HepG2 (cell line): ENCODE measurements around the gene RAB3D. TPM values are rescaled to one million over a fixed set of nuclear protein-coding genes. Genes with fewer than 3 reads are reported as not detected.

Experiments
- FOXP1 ChIP-seq, 2 experiments: fragments of 450-650 bp in 1 of 2; IDR thresholded peaks; 2 replicates each; pipeline ENCODE4 v1.6.1; 2017 to 2018; ENCODE audit warnings: antibody characterized with exemption in 1 of 2
- HNRNPK ChIP-seq: fragments of 200-400 bp; formaldehyde crosslinking; IDR thresholded peaks from 2 replicates; pipeline ENCODE4 v1.6.1; 2018; ENCODE audit warnings: low read length, low read depth, moderate library complexity, mild to moderate bottlenecking; ENCODE audit not compliant: poor library complexity, severe bottlenecking
- KDM6A ChIP-seq: IDR thresholded peaks from 2 replicates; pipeline ENCODE4 v1.6.1; 2016; ENCODE audit warnings: low read depth
- MED8 ChIP-seq: sonication (generic); formaldehyde crosslinking; IDR thresholded peaks from 2 replicates; pipeline ENCODE4 v1.8.1; 2023; ENCODE audit warnings: mild to moderate bottlenecking, missing genetic modification reagents; ENCODE audit not compliant: insufficient replicate concordance
- NFKBIZ ChIP-seq: IDR thresholded peaks from 2 replicates; pipeline ENCODE4 v1.6.1; 2018; ENCODE audit warnings: missing genetic modification reagents, missing compliant biosample characterization
- PHB2 ChIP-seq: fragments of 450-650 bp; IDR thresholded peaks from 2 replicates; pipeline ENCODE4 v1.6.1; 2018; ENCODE audit not compliant: partially characterized antibody
- RARG ChIP-seq: sonication (generic); formaldehyde crosslinking; IDR thresholded peaks from 2 replicates; pipeline ENCODE4 v1.4.0; 2020; ENCODE audit warnings: low read depth, mild to moderate bottlenecking, missing genetic modification reagents
- RFXANK ChIP-seq: IDR thresholded peaks from 2 replicates; pipeline ENCODE4 v1.6.1; 2016
- SMARCC2 ChIP-seq: fragments of 450-650 bp; IDR thresholded peaks from 2 replicates; pipeline ENCODE4 v1.6.1; 2017; ENCODE audit warnings: antibody characterized with exemption, mild to moderate bottlenecking
- ZBTB21 ChIP-seq: sonication (generic); formaldehyde crosslinking; IDR thresholded peaks from 2 replicates; pipeline ENCODE4 v1.4.0; 2020; ENCODE audit warnings: missing genetic modification reagents
- ZMYM2 ChIP-seq: sonication (generic); formaldehyde crosslinking; IDR thresholded peaks from 2 replicates; pipeline ENCODE4 v1.8.0; 2022; ENCODE audit warnings: mild to moderate bottlenecking, missing genetic modification reagents
- ZNF124 ChIP-seq: sonication (generic); formaldehyde crosslinking; IDR thresholded peaks from 2 replicates; pipeline ENCODE4 v1.4.0; 2020; ENCODE audit warnings: missing genetic modification reagents
- ZNF138 ChIP-seq: sonication (generic); formaldehyde crosslinking; IDR thresholded peaks from 2 replicates; pipeline ENCODE4 v1.5.0; 2020; ENCODE audit warnings: mild to moderate bottlenecking, low read depth, missing genetic modification reagents
- ZNF143 ChIP-seq: sonication (generic); formaldehyde crosslinking; IDR thresholded peaks from 2 replicates; pipeline ENCODE4 v1.4.0; 2020; ENCODE audit warnings: missing genetic modification reagents
- ZNF160 ChIP-seq: sonication (generic); formaldehyde crosslinking; IDR thresholded peaks from 2 replicates; pipeline ENCODE4 v1.8.0; 2022; ENCODE audit warnings: mild to moderate bottlenecking, inconsistent platforms, missing genetic modification reagents
- ZNF354B ChIP-seq: sonication (generic); formaldehyde crosslinking; IDR thresholded peaks from 2 replicates; pipeline ENCODE4 v1.8.0; 2022; ENCODE audit warnings: mild to moderate bottlenecking, missing genetic modification reagents
- ZNF616 ChIP-seq: sonication (generic); formaldehyde crosslinking; IDR thresholded peaks from 2 replicates; pipeline ENCODE4 v1.5.0; 2020; ENCODE audit warnings: low read depth, mild to moderate bottlenecking, missing genetic modification reagents
- polyA plus RNA-seq, 8 experiments: library from polyadenylated mRNA; depleted of rRNA in 3 of 8; stranded (reverse) in 7 of 8; unstranded in 1 of 8; fragments of >200 nt; fragmentation: Illumina TruSeq in 4 of 8; extraction: Trizol in 4 of 8; gene quantifications; 2 replicates each; pipeline versions ENCODE4 v1.2.1 to v1.2.3, GENCODE V29; 2011 to 2016; ENCODE audit warnings: low read depth in 4 of 8, missing spikeins in 1 of 8, mixed read lengths in 1 of 8; ENCODE audit not compliant: insufficient read depth in 1 of 8
- total RNA-seq, 5 experiments: library from RNA; depleted of rRNA; stranded (reverse); fragments of >200 nt; fragmentation: Illumina TruSeq; extraction: Trizol; gene quantifications; 2 replicates each; pipeline ENCODE4 v1.2.3, GENCODE V29; 2016; ENCODE audit warnings: low read depth in 1 of 5
- TF ChIP-seq, protein P1 (sequence below): sonication (generic); formaldehyde crosslinking; IDR thresholded peaks from 2 replicates; pipeline ENCODE4 v1.5.1; 2020; ENCODE audit warnings: missing genetic modification reagents, mild to moderate bottlenecking, borderline replicate concordance
- TF ChIP-seq, protein P2 (sequence below): sonication (generic); formaldehyde crosslinking; IDR thresholded peaks from 2 replicates; pipeline ENCODE4 v1.5.1; 2020; ENCODE audit warnings: missing genetic modification reagents, mild to moderate bottlenecking, borderline replicate concordance
- TF ChIP-seq, protein P3 (sequence below): sonication (generic); formaldehyde crosslinking; IDR thresholded peaks from 2 replicates; pipeline ENCODE4 v1.5.1; 2020; ENCODE audit warnings: mild to moderate bottlenecking, missing genetic modification reagents, moderate library complexity
- TF ChIP-seq, protein P4 (sequence below): IDR thresholded peaks from 2 replicates; pipeline ENCODE4 v1.6.1; 2016; ENCODE audit warnings: low read depth, control low read depth
- TF ChIP-seq, protein P5 (sequence below): sonication (generic); formaldehyde crosslinking; IDR thresholded peaks from 2 replicates; pipeline ENCODE4 v1.8.0; 2022; ENCODE audit warnings: mild to moderate bottlenecking, missing genetic modification reagents, borderline replicate concordance
- TF ChIP-seq, protein P6 (sequence below): sonication (generic); formaldehyde crosslinking; IDR thresholded peaks from 2 replicates; pipeline ENCODE4 v1.4.0; 2020; ENCODE audit warnings: missing genetic modification reagents

RAB3D gene
- total and polyA plus RNA-seq, 2 of the 13 experiments (the other 11 are each of a cell fraction or from before 2014, with no cell fraction given) = 2.0 to 16.1 TPM

DNA sequence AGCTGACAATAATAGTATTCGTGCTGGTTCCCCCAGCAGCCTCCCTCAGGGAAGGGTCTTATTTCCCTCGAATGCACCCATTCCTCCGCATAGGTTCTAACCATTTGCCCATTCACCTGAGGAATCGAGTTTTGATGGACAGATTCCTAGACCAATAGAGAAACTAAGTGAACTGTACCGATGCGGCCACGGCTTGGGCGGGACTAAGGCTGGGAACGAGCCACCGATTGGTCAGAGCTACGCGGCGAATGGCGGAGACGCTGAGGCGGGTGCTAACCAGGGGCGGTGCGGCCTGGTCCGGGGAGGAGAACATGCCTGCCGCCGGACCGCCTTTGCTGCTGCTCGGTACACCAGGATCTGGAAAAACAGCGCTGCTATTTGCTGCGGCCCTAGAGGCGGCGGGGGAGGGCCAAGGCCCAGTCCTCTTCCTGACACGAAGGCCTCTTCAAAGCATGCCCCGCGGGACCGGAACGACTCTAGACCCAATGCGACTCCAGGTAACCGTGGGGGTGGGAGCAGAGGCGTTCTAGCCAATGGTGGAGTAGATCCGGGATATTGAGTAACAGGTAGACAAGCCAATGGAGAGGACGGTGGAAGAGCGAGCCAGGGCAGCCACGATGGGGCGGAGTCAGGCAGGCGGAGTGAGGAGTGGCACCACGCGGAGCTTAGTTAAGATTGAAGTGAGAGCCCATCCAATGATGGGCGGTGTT is 35.1 kb upstream of the RAB3D start, which contains the start of gene SWSAP1 (continued):
- TF ChIP-seq, protein P1, sequence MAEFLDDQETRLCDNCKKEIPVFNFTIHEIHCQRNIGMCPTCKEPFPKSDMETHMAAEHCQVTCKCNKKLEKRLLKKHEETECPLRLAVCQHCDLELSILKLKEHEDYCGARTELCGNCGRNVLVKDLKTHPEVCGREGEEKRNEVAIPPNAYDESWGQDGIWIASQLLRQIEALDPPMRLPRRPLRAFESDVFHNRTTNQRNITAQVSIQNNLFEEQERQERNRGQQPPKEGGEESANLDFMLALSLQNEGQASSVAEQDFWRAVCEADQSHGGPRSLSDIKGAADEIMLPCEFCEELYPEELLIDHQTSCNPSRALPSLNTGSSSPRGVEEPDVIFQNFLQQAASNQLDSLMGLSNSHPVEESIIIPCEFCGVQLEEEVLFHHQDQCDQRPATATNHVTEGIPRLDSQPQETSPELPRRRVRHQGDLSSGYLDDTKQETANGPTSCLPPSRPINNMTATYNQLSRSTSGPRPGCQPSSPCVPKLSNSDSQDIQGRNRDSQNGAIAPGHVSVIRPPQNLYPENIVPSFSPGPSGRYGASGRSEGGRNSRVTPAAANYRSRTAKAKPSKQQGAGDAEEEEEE = peak; percentile 82; the same call in 1 of the 2 replicates
- TF ChIP-seq ZBTB21 (CRISPR knock-in tag) (no peak), SMARCC2 (no peak), RFXANK (CRISPR knock-in tag) (no peak), ZNF354B (CRISPR knock-in tag) (no peak), HNRNPK (no peak), ZNF143 (CRISPR knock-in tag) (no peak), ZNF138 (CRISPR knock-in tag) (no peak), MED8 (CRISPR knock-in tag) (no peak), RARG (CRISPR knock-in tag) (no peak), ZNF616 (CRISPR knock-in tag) (no peak), NFKBIZ (peak; percentile 15; the same call in 1 of the 2 replicates), ZMYM2 (no peak), PHB2 (no peak), ZNF160 (CRISPR knock-in tag) (0 out of 2 replicates have a peak, but pooled peaks have one; percentile 43), KDM6A (CRISPR knock-in tag) (no peak), FOXP1 (IDR thresholded peaks at IDR 0.05) (no peak), FOXP1 (CRISPR knock-in tag; IDR thresholded peaks at IDR 0.05) (no peak), ZNF124 (CRISPR knock-in tag) (0 out of 2 replicates have a peak, but pooled peaks have one; percentile 51)
- TF ChIP-seq, protein P2, sequence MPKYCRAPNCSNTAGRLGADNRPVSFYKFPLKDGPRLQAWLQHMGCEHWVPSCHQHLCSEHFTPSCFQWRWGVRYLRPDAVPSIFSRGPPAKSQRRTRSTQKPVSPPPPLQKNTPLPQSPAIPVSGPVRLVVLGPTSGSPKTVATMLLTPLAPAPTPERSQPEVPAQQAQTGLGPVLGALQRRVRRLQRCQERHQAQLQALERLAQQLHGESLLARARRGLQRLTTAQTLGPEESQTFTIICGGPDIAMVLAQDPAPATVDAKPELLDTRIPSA (CRISPR knock-in tag) = no peak
- TF ChIP-seq, protein P3, sequence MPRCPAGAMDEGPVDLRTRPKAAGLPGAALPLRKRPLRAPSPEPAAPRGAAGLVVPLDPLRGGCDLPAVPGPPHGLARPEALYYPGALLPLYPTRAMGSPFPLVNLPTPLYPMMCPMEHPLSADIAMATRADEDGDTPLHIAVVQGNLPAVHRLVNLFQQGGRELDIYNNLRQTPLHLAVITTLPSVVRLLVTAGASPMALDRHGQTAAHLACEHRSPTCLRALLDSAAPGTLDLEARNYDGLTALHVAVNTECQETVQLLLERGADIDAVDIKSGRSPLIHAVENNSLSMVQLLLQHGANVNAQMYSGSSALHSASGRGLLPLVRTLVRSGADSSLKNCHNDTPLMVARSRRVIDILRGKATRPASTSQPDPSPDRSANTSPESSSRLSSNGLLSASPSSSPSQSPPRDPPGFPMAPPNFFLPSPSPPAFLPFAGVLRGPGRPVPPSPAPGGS (CRISPR knock-in tag) = peak; percentile 92
- TF ChIP-seq, protein P4, sequence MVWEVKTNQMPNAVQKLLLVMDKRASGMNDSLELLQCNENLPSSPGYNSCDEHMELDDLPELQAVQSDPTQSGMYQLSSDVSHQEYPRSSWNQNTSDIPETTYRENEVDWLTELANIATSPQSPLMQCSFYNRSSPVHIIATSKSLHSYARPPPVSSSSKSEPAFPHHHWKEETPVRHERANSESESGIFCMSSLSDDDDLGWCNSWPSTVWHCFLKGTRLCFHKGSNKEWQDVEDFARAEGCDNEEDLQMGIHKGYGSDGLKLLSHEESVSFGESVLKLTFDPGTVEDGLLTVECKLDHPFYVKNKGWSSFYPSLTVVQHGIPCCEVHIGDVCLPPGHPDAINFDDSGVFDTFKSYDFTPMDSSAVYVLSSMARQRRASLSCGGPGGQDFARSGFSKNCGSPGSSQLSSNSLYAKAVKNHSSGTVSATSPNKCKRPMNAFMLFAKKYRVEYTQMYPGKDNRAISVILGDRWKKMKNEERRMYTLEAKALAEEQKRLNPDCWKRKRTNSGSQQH (CRISPR knock-in tag) = peak; percentile 53; the same call in 1 of the 2 replicates
- TF ChIP-seq, protein P5, sequence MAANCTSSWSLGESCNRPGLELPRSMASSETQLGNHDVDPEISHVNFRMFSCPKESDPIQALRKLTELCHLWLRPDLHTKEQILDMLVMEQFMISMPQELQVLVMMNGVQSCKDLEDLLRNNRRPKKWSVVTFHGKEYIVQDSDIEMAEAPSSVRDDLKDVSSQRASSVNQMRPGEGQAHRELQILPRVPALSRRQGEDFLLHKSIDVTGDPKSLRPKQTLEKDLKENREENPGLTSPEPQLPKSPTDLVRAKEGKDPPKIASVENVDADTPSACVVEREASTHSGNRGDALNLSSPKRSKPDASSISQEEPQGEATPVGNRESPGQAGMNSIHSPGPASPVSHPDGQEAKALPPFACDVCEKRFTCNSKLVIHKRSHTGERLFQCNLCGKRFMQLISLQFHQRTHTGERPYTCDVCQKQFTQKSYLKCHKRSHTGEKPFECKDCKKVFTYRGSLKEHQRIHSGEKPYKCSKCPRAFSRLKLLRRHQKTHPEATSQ (CRISPR knock-in tag) = no peak
- TF ChIP-seq, protein P6, sequence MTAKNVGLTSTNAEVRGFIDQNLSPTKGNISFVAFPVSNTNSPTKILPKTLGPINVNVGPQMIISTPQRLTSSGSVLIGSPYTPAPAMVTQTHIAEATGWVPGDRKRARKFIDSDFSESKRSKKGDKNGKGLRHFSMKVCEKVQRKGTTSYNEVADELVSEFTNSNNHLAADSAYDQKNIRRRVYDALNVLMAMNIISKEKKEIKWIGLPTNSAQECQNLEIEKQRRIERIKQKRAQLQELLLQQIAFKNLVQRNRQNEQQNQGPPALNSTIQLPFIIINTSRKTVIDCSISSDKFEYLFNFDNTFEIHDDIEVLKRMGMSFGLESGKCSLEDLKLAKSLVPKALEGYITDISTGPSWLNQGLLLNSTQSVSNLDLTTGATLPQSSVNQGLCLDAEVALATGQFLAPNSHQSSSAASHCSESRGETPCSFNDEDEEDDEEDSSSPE = no peak; the same call in 1 of the 2 replicates
